ENCODE results near the gene RETREG2. TPM values are rescaled to one million over a fixed set of nuclear protein-coding genes. Genes with fewer than 3 reads are reported as not detected.

RETREG2 gene
- polyA plus RNA-seq, 2 of the 4 experiments (the other 2 are of a cell fraction) = 52.8 to 67.5 TPM

DNA sequence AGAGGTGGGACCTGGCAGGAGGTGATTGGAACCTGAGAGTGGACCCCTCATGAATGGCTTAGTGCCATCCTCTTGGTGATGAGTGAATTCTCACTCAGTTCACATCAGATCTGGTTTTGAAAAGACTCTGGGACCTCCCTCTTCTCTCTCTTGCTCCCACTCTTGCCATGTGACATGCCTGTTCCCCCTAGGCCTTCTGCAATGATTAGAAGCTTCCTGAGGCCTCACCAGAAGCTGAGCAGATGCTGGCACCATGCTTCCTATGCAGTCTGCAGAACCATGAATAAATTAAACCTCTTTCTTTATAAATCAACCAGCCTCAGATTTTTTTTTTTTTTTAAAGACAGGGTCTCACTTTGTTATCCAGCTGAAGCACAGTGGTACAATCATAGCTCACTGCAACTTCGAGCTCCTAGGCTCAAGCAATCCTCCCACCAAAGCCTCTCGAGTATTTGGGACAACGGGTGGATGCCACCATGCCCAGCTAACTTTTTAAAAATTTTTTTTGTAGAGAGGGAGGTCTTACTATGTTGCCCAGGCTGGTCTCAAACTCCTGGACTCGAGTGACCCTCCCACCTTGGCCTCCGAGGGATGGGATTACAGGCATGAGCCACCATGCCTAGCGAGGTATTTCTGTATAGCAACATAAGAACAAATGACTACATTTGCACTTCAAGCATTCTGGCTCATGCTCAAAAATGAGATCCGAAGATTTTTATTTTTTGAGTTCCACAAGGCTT is 26.5 kb downstream of the RETREG2 start:
- no peak overlapping the region for H3K4me2 ChIP-seq
- TF ChIP-seq EHMT2 (IDR thresholded peaks at IDR 0.05; ENCODE audit: low read depth) = no peak
- TF ChIP-seq TFCP2L1 (CRISPR knock-in tag; IDR thresholded peaks at IDR 0.05) = no peak
- H3K4me3 ChIP-seq = no peak overlapping the region
- FAIRE-seq (no peak), ATAC-seq (no peak), DNase-seq (ENCODE audit: low read depth in 1 of 2, low spot score in 1 of 2) (no peak)
- H3K4me1 ChIP-seq = peaks cover 16% of the 10 kb centered on the region
- CTCF ChIA-PET = interaction anchor here (1.7 to 2.4 kb wide), 3 partner anchors 45 to 94 kb away, joined by 6 to 8 read pairs (median 8); no protein-coding TSS in a partner anchor
- H3K27ac ChIP-seq = no peak overlapping the region
- POLR2A ChIA-PET = no interaction called here
- peaks cover 3% of the 10 kb centered on the region; the same call in 1 of the 3 replicates for H3K9me3 ChIP-seq
- WGBS (ENCODE audit: missing lambda C conversion rate) = 70% methylated on average over 7 of the region's 7 CpGs

DNA sequence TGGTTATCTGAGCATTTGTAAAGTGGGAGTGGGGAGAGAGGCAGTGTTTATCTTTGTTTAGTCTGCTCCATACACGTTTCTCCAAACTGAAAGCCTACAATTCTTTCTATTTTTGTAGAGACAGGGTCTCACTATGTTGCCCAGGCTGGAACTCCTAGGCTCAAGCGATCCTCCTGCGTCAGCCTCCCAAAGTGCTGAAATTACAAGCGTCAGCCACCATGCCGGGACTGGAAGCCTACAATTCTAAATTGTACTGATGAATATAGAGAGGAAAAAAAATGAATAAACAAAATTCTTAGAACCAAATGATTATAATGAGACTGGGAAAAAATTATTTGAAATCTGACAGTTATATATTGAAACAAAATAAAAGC is 27.1 kb downstream of the RETREG2 start:
- CTCF ChIA-PET = interaction anchor here (2.0 to 3.2 kb wide), 2 partner anchors 34 to 46 kb away, joined by 6 to 20 read pairs; partner anchors contain the start of gene NHEJ1
- Histone ChIP-seq H3K4me1 (peaks cover 16% of the 10 kb centered on the region), H3K27ac (no peak overlapping the region), H3K9me3 (peaks cover 3% of the 10 kb centered on the region; the same call in 1 of the 3 replicates), H3K4me3 (no peak overlapping the region), H3K4me2 (no peak overlapping the region)
- FAIRE-seq (no peak), ATAC-seq (no peak), DNase-seq (ENCODE audit: low read depth in 1 of 2, low spot score in 1 of 2) (no peak)
- TF ChIP-seq CHD4 (IDR thresholded peaks at IDR 0.05; ENCODE audit: borderline replicate concordance) (0 out of 2 replicates have a peak, but pooled peaks have one; percentile 16), EP300 (IDR thresholded peaks at IDR 0.05) (no peak), RFX5 (IDR thresholded peaks at IDR 0.05) (no peak), HOXA7 (CRISPR knock-in tag; IDR thresholded peaks at IDR 0.05) (no peak), CHD2 (IDR thresholded peaks at IDR 0.05; ENCODE audit: low read length, partially characterized antibody) (no peak), GATA3 (IDR thresholded peaks at IDR 0.05; ENCODE audit: borderline replicate concordance) (no peak), ESRRA (IDR thresholded peaks at IDR 0.05; ENCODE audit: borderline replicate concordance, low read length) (no peak)
- TF ChIP-seq, protein P1, sequence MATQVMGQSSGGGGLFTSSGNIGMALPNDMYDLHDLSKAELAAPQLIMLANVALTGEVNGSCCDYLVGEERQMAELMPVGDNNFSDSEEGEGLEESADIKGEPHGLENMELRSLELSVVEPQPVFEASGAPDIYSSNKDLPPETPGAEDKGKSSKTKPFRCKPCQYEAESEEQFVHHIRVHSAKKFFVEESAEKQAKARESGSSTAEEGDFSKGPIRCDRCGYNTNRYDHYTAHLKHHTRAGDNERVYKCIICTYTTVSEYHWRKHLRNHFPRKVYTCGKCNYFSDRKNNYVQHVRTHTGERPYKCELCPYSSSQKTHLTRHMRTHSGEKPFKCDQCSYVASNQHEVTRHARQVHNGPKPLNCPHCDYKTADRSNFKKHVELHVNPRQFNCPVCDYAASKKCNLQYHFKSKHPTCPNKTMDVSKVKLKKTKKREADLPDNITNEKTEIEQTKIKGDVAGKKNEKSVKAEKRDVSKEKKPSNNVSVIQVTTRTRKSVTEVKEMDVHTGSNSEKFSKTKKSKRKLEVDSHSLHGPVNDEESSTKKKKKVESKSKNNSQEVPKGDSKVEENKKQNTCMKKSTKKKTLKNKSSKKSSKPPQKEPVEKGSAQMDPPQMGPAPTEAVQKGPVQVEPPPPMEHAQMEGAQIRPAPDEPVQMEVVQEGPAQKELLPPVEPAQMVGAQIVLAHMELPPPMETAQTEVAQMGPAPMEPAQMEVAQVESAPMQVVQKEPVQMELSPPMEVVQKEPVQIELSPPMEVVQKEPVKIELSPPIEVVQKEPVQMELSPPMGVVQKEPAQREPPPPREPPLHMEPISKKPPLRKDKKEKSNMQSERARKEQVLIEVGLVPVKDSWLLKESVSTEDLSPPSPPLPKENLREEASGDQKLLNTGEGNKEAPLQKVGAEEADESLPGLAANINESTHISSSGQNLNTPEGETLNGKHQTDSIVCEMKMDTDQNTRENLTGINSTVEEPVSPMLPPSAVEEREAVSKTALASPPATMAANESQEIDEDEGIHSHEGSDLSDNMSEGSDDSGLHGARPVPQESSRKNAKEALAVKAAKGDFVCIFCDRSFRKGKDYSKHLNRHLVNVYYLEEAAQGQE (IDR thresholded peaks at IDR 0.05) = no peak
- TF ChIP-seq, protein P2, sequence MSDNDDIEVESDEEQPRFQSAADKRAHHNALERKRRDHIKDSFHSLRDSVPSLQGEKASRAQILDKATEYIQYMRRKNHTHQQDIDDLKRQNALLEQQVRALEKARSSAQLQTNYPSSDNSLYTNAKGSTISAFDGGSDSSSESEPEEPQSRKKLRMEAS (IDR thresholded peaks at IDR 0.05) = no peak
- POLR2A ChIA-PET = no interaction called here
- 81% methylated on average over 5 of the region's 5 CpGs for WGBS (ENCODE audit: missing lambda C conversion rate)

DNA sequence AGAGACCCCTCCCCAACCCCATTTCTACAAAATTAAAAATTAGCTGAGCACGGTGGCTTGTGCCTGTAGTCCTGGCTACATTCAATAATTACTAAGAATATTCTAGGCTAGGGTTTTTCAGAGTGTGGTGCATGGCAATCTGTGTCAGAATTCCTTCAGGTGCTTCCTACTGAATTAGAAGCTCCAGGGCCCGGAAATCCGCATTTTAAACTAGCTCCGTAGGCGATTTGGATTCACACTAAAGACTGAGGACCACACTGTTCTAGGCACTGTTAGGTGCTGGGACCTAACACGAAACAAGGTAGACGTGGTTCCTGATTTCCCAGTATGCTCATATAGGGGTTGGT is 27.9 kb downstream of the RETREG2 start:
- Histone ChIP-seq H3K4me1 (peaks cover 16% of the 10 kb centered on the region), H3K9me3 (peaks cover 3% of the 10 kb centered on the region; the same call in 1 of the 3 replicates), H3K27ac (peak overlapping the region; percentile 95 to 98), H3K4me2 (peak overlapping the region; percentile 85), H3K4me3 (peak overlapping the region; percentile 53)
- TF ChIP-seq POLR2A (IDR thresholded peaks at IDR 0.05; ENCODE audit: low read length) (no peak), JUN (IDR thresholded peaks at IDR 0.05) (no peak), ZSCAN20 (CRISPR knock-in tag; IDR thresholded peaks at IDR 0.05) (no peak), RFX5 (IDR thresholded peaks at IDR 0.05) (no peak), HOXB5 (CRISPR knock-in tag; IDR thresholded peaks at IDR 0.05) (no peak), RNF2 (IDR thresholded peaks at IDR 0.05; ENCODE audit: borderline replicate concordance, low read depth) (no peak), ZNF302 (CRISPR knock-in tag; IDR thresholded peaks at IDR 0.05) (no peak), RAD21 (conservative IDR thresholded peaks at IDR 0.05 in 1 of 2, IDR thresholded peaks at IDR 0.05 in 1 of 2) (no peak), CHD2 (IDR thresholded peaks at IDR 0.05; ENCODE audit: low read length, partially characterized antibody) (no peak), ZFP36 (IDR thresholded peaks at IDR 0.05; ENCODE audit: borderline replicate concordance, partially characterized antibody) (no peak), ESRRA (IDR thresholded peaks at IDR 0.05; ENCODE audit: borderline replicate concordance, low read length) (no peak), CBX8 (IDR thresholded peaks at IDR 0.05) (no peak), PHF8 (IDR thresholded peaks at IDR 0.05; ENCODE audit: borderline replicate concordance, low read depth) (no peak), EHF (CRISPR knock-in tag; IDR thresholded peaks at IDR 0.05) (no peak)
- TF ChIP-seq, protein P3, sequence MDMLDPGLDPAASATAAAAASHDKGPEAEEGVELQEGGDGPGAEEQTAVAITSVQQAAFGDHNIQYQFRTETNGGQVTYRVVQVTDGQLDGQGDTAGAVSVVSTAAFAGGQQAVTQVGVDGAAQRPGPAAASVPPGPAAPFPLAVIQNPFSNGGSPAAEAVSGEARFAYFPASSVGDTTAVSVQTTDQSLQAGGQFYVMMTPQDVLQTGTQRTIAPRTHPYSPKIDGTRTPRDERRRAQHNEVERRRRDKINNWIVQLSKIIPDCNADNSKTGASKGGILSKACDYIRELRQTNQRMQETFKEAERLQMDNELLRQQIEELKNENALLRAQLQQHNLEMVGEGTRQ (IDR thresholded peaks at IDR 0.05) = no peak
- TF ChIP-seq, protein P4, sequence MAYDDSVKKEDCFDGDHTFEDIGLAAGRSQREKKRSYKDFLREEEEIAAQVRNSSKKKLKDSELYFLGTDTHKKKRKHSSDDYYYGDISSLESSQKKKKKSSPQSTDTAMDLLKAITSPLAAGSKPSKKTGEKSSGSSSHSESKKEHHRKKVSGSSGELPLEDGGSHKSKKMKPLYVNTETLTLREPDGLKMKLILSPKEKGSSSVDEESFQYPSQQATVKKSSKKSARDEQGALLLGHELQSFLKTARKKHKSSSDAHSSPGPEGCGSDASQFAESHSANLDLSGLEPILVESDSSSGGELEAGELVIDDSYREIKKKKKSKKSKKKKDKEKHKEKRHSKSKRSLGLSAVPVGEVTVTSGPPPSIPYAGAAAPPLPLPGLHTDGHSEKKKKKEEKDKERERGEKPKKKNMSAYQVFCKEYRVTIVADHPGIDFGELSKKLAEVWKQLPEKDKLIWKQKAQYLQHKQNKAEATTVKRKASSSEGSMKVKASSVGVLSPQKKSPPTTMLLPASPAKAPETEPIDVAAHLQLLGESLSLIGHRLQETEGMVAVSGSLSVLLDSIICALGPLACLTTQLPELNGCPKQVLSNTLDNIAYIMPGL (CRISPR knock-in tag; IDR thresholded peaks at IDR 0.05; ENCODE audit: borderline replicate concordance) = no peak
- ChIA-PET POLR2A (interaction anchor here (0.7 to 3.9 kb wide), 9 partner anchors 10 to 148 kb away, joined by 3 to 25 read pairs (median 6); partner anchors contain the start of genes ABCB6, CNPPD1, DNAJB2 and GLB1L), CTCF (interaction anchor here (0.6 to 3.2 kb wide), 14 partner anchors 9 to 330 kb away, joined by 3 to 20 read pairs (median 4); partner anchors contain the start of gene NHEJ1)
- ATAC-seq (no peak), DNase-seq (ENCODE audit: low read depth in 1 of 2, low spot score in 1 of 2) (no peak), FAIRE-seq (no peak)
- WGBS (ENCODE audit: missing lambda C conversion rate) = 15% methylated on average over 7 of the region's 7 CpGs

Measured in A549 (cell line).